Measurements from ENCODE around the gene NFE2. TPM values are rescaled to one million over a fixed set of nuclear protein-coding genes. Genes with fewer than 3 reads are reported as not detected.

The NFE2 gene
- total RNA-seq, 2 donors from 2014 or later, result 1.1 TPM; not detected in 1

- no peak for TF ChIP-seq POLR2A (IDR thresholded peaks at IDR 0.05)
- no peak for TF ChIP-seq POLR2AphosphoS5 (IDR thresholded peaks at IDR 0.05)
- no peak for TF ChIP-seq CTCF (IDR thresholded peaks at IDR 0.05)
- Histone ChIP-seq H3K9me3 (no peaks in the 10 kb centered on the region), H3K4me1 (replicated peaks) (no peaks in the 10 kb centered on the region), H3K27me3 (replicated peaks; ENCODE audit: insufficient read depth) (no peaks in the 10 kb centered on the region), H3K36me3 (no peaks in the 10 kb centered on the region), H3K4me3 (no peak overlapping the region), H3K27ac (no peak overlapping the region)
- DNase-seq (ENCODE audit: low spot score), result no peak
- intact Hi-C loops (cut with DNase I), result loop anchor here (5.0 kb wide), 1 partner anchor 36 kb away; the partner anchor contains the start of genes CBX5 and HNRNPA1
- WGBS, result 80% methylated on average over 6 of the region's 6 CpGs
Observed at GRCh38 chr12:54246011-54246641, 54.7 kb downstream of the NFE2 start.

MicroRNA genes within 50 kb of the gene (microRNA counts, 767-probe panel; counts per million panel counts)
- 4,782 to 5,258 counts per million in 2 donors for microRNA hsa-miR-148b-3p

Small RNA genes within 50 kb of the gene (microRNA-seq; reads per million reads assigned to microRNA genes)
- gene MIR148B, result 329 reads per million, percentile 82 among the genes with 10 or more reads in this experiment

Small RNA genes within 50 kb of the gene (small RNA-seq; reads per million reads assigned to genes)
- gene MIR148B (86.8 to 110 reads per million in 2 donors), gene RN7SL390P (0 reads per million in 2 donors), gene RN7SL744P (0 reads per million in 2 donors), gene RNU6-950P (0 reads per million in 2 donors)

Other genes with a start within 250 kb of the NFE2 start
- gene HOXC4, start 247.2 kb downstream of the NFE2 start, total RNA-seq, result under 1 TPM in 1 of 2 donors, not detected in 1; 0.62 TPM
- 10 to 100 TPM; 51.7 to 54.9 TPM for gene SMUG1, start 112.0 kb downstream of the NFE2 start, total RNA-seq
- gene CBX5, start 20.9 kb downstream of the NFE2 start, total RNA-seq, result 10 to 100 TPM; 49.9 to 52.8 TPM
- gene HNRNPA1, start 20.3 kb downstream of the NFE2 start, total RNA-seq, result 100 to 1,000 TPM; 419 to 726 TPM
- 100 to 1,000 TPM in 1 of 2 donors, 10 to 100 TPM in 1; 83.1 to 192 TPM for gene COPZ1, start 24.1 kb upstream of the NFE2 start, total RNA-seq
- under 1 TPM in 1 of 2 donors, not detected in 1; 0.97 TPM for gene GPR84, start 63.5 kb upstream of the NFE2 start, total RNA-seq
- gene ZNF385A, start 83.7 kb upstream of the NFE2 start, total RNA-seq, result 10 to 100 TPM; 29.4 to 42.4 TPM
- 10 to 100 TPM; 44.2 to 99.4 TPM for gene ITGA5, start 118.3 kb upstream of the NFE2 start, total RNA-seq
- 10 to 100 TPM in 1 of 2 donors, not detected in 1; 50.7 TPM for gene GTSF1, start 172.6 kb upstream of the NFE2 start, total RNA-seq
- gene NCKAP1L, start 196.7 kb upstream of the NFE2 start, total RNA-seq, result 10 to 100 TPM in 1 of 2 donors, 1 to 10 TPM in 1; 3.6 to 10.2 TPM
- 1 to 10 TPM in 1 of 2 donors, under 1 TPM in 1; 0.96 to 3.5 TPM for gene PDE1B, start 248.6 kb upstream of the NFE2 start, total RNA-seq

All from prostate gland (tissue), 2 donors.